NT2/D1 (cell line): ENCODE measurements around the gene DRC3.

ENCODE experiments used
- SUZ12 ChIP-seq: IDR thresholded peaks from 2 replicates; pipeline ENCODE4 v1.6.1; 2011; ENCODE audit not compliant: insufficient read length, insufficient read depth; ENCODE audit errors: extremely low read depth
- YY1 ChIP-seq: IDR thresholded peaks from 2 replicates; pipeline ENCODE4 v1.6.1; 2011; ENCODE audit not compliant: insufficient read length, insufficient read depth
- ZNF274 ChIP-seq: IDR thresholded peaks from 2 replicates; pipeline ENCODE4 v1.6.1; 2011; ENCODE audit warnings: mild to moderate bottlenecking, low read depth, low read length

- TF ChIP-seq ZNF274 (no peak), YY1 (no peak), SUZ12 (no peak)
Measured at GRCh38 chr17:17966399-17966798, 6.3 kb upstream of the DRC3 start.
